Superior temporal gyrus (tissue), 1 donor: ENCODE results near the gene ABCC1.
"Not testable (repeated sequence)": the region's sequence is repeated elsewhere in the genome, so short reads cannot be mapped to it uniquely, and the experiment has no call there.

ENCODE experiments used
- DNase-seq: peaks from one replicate; pipeline ENCODE4 v3.0.0-alpha.2; 2016; ENCODE audit errors: extremely low spot score

Gene ABCC1

GRCh38 chr16:15949210-15950160 lies at the start of gene ABCC1:
TSS of gene ABCC1 (plus strand) at chr16:15949616. CDS start at chr16:15949752, 136 bp downstream.
- DNase-seq = no peak

- DNase-seq = no peak
Observed at GRCh38 chr16:15900357-15900756, 49.1 kb upstream of the ABCC1 start.

GRCh38 chr16:15900901-15901500 lies 48.4 kb upstream of the ABCC1 start:
- no peak for DNase-seq

- no peak for DNase-seq
Observed at GRCh38 chr16:15903960-15904359, 45.5 kb upstream of the ABCC1 start.

GRCh38 chr16:15906439-15906838 lies 43.0 kb upstream of the ABCC1 start:
- DNase-seq = no peak

GRCh38 chr16:15907863-15908478 lies 41.4 kb upstream of the ABCC1 start:
- DNase-seq = no peak

GRCh38 chr16:15911198-15911597 lies 38.2 kb upstream of the ABCC1 start:
- no peak for DNase-seq

GRCh38 chr16:15913046-15913698 lies 36.2 kb upstream of the ABCC1 start:
- no peak for DNase-seq

GRCh38 chr16:15915555-15916081 lies 33.8 kb upstream of the ABCC1 start:
- no peak for DNase-seq

GRCh38 chr16:15916323-15916722 lies 33.1 kb upstream of the ABCC1 start:
- no peak for DNase-seq

- not testable (repeated sequence) for DNase-seq
Observed at GRCh38 chr16:15918314-15918713, 31.1 kb upstream of the ABCC1 start.

GRCh38 chr16:15919331-15919730 lies 30.1 kb upstream of the ABCC1 start:
- DNase-seq = no peak

- no peak for DNase-seq
Observed at GRCh38 chr16:15924996-15925395, 24.4 kb upstream of the ABCC1 start.

GRCh38 chr16:15925631-15926030 lies 23.8 kb upstream of the ABCC1 start:
- DNase-seq = no peak

GRCh38 chr16:15928261-15929104 lies 20.9 kb upstream of the ABCC1 start:
- no peak for DNase-seq

GRCh38 chr16:15932939-15933338 lies 16.5 kb upstream of the ABCC1 start:
- no peak for DNase-seq

- no peak for DNase-seq
Observed at GRCh38 chr16:15933781-15934180, 15.6 kb upstream of the ABCC1 start.

GRCh38 chr16:15934991-15935390 lies 14.4 kb upstream of the ABCC1 start:
- no peak for DNase-seq

GRCh38 chr16:15936809-15937208 lies 12.6 kb upstream of the ABCC1 start:
- DNase-seq = not testable (repeated sequence)

GRCh38 chr16:15942931-15943690 lies 6.3 kb upstream of the ABCC1 start:
- no peak for DNase-seq
